ENCODE data around the gene PCLO.

- no peak for TF ChIP-seq EP300 (IDR thresholded peaks at IDR 0.05)
- no peak for TF ChIP-seq CTCF (IDR thresholded peaks at IDR 0.05)
Measured at GRCh38 chr7:82715344-82715743, 447.3 kb downstream of the PCLO start.
